ENCODE data around the gene UHRF2.

UHRF2 gene

GRCh38 chr9:6488395-6488794 lies 75.4 kb downstream of the UHRF2 start:
- intact Hi-C loops (cut with DNase I; ENCODE audit: low total_unique reads): loop anchor here (10.0 kb wide), 1 partner anchor 84 kb away; no protein-coding TSS in a partner anchor
- no peak overlapping the region for H3K4me3 ChIP-seq
- H3K4me1 ChIP-seq: no peaks in the 10 kb centered on the region
- peaks cover 16 to 54% (median 30%) of the 10 kb centered on the region in 3 donors for H3K36me3 ChIP-seq
- H3K9me3 ChIP-seq: no peaks in the 10 kb centered on the region
- TF ChIP-seq CTCF (IDR thresholded peaks at IDR 0.05): no peak
- no peaks in the 10 kb centered on the region for H3K27me3 ChIP-seq
- H3K27ac ChIP-seq: no peak overlapping the region
- DNase-seq: no peak

GRCh38 chr9:6489099-6489498 lies 76.1 kb downstream of the UHRF2 start:
- Histone ChIP-seq H3K27me3 (no peaks in the 10 kb centered on the region), H3K9me3 (no peaks in the 10 kb centered on the region), H3K4me3 (no peak overlapping the region), H3K36me3 (peaks cover 12 to 52% (median 27%) of the 10 kb centered on the region in 3 donors), H3K27ac (no peak overlapping the region), H3K4me1 (no peaks in the 10 kb centered on the region)
- TF ChIP-seq CTCF (IDR thresholded peaks at IDR 0.05): no peak
- DNase-seq: no peak
- intact Hi-C loops (cut with DNase I; ENCODE audit: low total_unique reads): loop anchor here (10.0 kb wide), 1 partner anchor 84 kb away; no protein-coding TSS in a partner anchor

DNA sequence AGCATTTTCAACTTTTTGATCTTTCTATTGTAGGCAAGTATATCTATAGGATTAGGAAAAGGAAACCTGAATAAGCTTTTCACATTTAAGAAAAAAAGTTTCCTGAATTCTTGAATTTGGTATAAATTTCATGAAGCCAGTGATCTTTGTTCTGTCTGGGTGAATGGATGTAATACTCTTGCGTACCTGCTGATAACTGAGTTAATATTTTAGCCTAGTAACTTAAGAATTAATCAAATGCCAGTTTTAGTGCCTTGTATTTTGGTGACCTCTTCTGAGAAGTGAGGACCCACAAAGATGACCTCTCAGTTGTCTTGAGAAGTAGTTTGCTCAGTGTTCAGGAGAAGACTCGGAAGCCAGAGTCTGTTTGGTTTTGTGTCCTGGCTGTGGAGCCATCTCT lies 77.9 kb downstream of the UHRF2 start:
- Histone ChIP-seq H3K27ac (no peak overlapping the region), H3K27me3 (no peaks in the 10 kb centered on the region), H3K9me3 (no peaks in the 10 kb centered on the region), H3K4me3 (no peak overlapping the region), H3K36me3 (peaks cover 9 to 42% (median 21%) of the 10 kb centered on the region in 3 donors), H3K4me1 (no peaks in the 10 kb centered on the region)
- TF ChIP-seq CTCF (IDR thresholded peaks at IDR 0.05): no peak
- intact Hi-C loops (cut with DNase I; ENCODE audit: low total_unique reads): no loop called here
- DNase-seq: no peak

DNA sequence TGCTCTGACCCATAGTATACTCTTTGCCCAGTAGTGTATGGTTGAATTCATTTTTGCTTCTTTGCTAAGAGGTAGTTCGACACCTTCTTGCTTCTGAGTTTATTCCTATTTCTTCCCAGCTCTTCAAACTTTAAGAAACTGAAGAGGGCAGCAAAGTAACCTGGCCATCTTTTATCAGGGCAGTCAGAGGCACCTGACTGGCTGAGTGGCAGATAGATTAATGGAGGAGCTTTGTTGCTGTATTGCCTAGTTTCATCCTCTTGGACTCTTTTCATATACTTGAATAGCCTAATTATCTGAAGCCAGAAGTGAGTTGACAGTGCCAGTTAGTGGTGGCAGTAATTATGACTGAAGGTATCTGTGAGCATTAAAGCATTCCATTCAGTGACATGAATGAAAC lies 82.5 kb downstream of the UHRF2 start:
- Histone ChIP-seq H3K27me3 (no peaks in the 10 kb centered on the region), H3K4me1 (no peaks in the 10 kb centered on the region), H3K36me3 (peaks cover 35 to 56% (median 44%) of the 10 kb centered on the region in 3 donors), H3K9me3 (no peaks in the 10 kb centered on the region), H3K4me3 (no peak overlapping the region), H3K27ac (no peak overlapping the region)
- DNase-seq: no peak
- intact Hi-C loops (cut with DNase I; ENCODE audit: low total_unique reads): no loop called here
- TF ChIP-seq CTCF (IDR thresholded peaks at IDR 0.05): no peak

DNA sequence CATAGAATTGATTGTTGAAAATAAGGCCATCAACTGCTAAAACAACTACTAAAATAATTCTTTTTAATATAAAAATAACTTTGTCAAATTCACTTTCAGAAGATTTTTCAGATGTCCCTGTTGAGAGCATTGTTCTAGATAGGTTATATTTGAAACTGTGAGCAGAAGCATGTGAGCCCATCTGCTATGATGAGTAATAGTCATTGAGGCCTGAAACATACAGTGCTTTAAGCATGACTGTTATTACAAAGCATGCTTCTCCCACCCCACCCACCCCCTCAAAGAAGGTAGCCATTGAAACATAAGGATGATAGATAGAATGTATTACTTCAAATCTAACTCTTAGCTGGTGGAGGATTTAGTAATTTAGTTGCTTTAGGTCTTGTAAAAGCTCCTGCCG lies 86.0 kb downstream of the UHRF2 start:
- no peak for DNase-seq
- Histone ChIP-seq H3K4me1 (no peaks in the 10 kb centered on the region), H3K36me3 (peaks cover 58 to 72% (median 68%) of the 10 kb centered on the region in 3 donors)

More for the DNA sequence above, 86.0 kb downstream of the UHRF2 start:
- H3K27ac ChIP-seq: no peak overlapping the region
- no peaks in the 10 kb centered on the region for H3K9me3 ChIP-seq
- intact Hi-C loops (cut with DNase I; ENCODE audit: low total_unique reads): no loop called here
- H3K27me3 ChIP-seq: no peaks in the 10 kb centered on the region
- TF ChIP-seq CTCF (IDR thresholded peaks at IDR 0.05): no peak
- H3K4me3 ChIP-seq: no peak overlapping the region
